ENCODE measurements around the gene SLC6A20.

GRCh38 chr3:45765266-45765851, 31.0 kb downstream of the SLC6A20 start:
- TF ChIP-seq POLR2AphosphoS5 (IDR thresholded peaks at IDR 0.05; ENCODE audit: borderline replicate concordance, low read depth, low read length) (no peak), EZH2 (IDR thresholded peaks at IDR 0.05) (no peak)
